ENCODE data around the gene SAP130.
"Not testable (repeated sequence)": the region's sequence is repeated elsewhere in the genome, so short reads cannot be mapped to it uniquely, and the experiment has no call there.

Gene SAP130

DNA sequence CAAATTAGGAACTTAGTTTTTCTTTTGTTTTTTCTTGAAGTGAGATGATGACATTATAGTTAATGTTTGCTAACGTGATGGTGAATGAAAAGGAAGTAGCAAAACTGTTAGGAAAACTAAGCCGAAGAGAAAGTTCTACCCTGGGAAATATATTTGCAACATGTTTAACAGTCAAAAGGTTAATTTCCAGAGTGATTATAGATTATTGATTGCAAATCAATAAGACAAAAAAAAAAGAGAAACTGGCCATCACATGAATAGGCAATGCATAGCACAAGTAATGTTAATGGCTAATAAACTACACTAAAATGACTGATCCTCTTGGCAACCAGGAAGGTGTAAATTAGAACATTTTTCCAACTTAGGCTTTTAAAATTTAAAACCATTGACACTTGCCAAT lies 116.1 kb downstream of the SAP130 start:
- TF ChIP-seq, protein P1, sequence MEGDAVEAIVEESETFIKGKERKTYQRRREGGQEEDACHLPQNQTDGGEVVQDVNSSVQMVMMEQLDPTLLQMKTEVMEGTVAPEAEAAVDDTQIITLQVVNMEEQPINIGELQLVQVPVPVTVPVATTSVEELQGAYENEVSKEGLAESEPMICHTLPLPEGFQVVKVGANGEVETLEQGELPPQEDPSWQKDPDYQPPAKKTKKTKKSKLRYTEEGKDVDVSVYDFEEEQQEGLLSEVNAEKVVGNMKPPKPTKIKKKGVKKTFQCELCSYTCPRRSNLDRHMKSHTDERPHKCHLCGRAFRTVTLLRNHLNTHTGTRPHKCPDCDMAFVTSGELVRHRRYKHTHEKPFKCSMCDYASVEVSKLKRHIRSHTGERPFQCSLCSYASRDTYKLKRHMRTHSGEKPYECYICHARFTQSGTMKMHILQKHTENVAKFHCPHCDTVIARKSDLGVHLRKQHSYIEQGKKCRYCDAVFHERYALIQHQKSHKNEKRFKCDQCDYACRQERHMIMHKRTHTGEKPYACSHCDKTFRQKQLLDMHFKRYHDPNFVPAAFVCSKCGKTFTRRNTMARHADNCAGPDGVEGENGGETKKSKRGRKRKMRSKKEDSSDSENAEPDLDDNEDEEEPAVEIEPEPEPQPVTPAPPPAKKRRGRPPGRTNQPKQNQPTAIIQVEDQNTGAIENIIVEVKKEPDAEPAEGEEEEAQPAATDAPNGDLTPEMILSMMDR (IDR thresholded peaks at IDR 0.05; ENCODE audit: control insufficient read depth, insufficient read depth, low read depth, low read length, missing control alignments) = no peak
- H3K4me3 ChIP-seq (ENCODE audit: control insufficient read depth, low read depth, low read length) = no peak overlapping the region
- DNase-seq (ENCODE audit: low read depth) = no peak

DNA sequence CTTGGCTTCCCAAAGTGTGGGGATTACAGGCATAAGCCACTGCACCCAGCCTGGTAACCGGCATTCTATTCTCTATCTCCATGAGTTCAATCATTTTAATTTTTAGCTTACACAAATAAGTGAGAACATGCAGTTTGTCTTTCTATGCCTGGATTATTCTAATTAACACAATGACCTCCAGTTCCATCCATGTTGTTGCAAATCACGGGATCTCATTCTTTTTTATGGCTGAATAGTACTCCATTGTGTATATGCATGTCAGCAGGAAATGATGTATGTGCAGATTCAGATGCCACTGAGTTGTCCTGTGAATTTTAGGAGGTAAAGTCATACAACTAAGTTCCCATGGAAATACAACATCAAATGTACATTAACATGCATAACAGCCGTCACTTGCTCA lies 117.4 kb downstream of the SAP130 start:
- DNase-seq (ENCODE audit: low read depth) = no peak
- TF ChIP-seq, protein P1 (IDR thresholded peaks at IDR 0.05; ENCODE audit: control insufficient read depth, insufficient read depth, low read depth, low read length, missing control alignments) = no peak
- no peak overlapping the region for H3K4me3 ChIP-seq (ENCODE audit: control insufficient read depth, low read depth, low read length)

DNA sequence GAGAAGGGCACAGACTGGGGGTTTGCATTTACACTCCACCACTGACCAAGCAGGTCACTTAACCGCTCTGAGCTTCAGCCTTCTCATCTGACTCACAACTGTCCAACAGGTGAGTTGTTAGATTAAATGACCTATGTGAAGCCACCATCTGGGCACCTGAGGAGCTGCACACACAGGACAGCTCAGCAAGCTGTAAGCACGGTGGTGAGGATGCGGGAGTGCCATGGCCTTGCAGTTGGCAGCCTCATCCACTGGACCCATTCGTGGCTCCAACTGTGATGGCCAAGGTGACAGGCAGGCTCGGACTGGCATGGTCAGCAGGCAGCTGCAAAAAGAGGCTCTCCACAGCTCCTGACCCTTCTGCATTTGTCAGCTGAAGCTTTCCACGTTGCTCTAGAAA lies 118.8 kb downstream of the SAP130 start:
- TF ChIP-seq, protein P1 (IDR thresholded peaks at IDR 0.05; ENCODE audit: control insufficient read depth, insufficient read depth, low read depth, low read length, missing control alignments) = no peak
- DNase-seq (ENCODE audit: low read depth) = no peak
- no peak overlapping the region for H3K4me3 ChIP-seq (ENCODE audit: control insufficient read depth, low read depth, low read length)

DNA sequence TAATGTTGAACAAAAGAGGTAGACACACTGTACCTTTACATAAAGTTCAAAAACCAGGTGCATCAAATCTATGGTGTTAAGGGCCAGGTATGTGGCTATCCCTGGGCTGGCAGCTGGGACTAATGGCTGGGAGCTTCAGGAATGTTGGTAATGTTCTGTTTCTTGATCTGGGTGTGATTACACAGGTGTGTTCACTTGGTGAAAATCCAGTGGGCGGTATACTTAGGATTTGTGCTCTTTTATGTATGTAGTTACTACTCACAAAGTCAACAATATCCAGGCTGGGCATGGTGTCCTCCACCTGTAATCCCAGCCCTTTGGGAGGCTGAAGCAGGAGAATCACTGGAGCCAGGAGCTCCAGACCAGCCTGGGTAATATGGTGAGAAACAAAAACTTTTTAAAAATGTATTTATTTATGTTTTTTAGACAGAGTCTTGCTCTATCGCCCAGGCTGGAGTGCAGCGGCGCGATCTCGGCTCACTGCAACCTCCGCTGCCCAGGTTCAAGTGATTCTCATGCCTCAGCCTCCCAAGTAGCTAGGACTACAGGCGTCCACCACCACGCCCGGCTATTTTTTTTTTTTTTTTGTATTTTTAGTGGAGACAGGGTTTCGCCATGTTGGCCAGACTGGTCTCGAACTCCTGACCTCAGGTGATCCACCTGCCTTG lies 120.0 kb downstream of the SAP130 start:
- DNase-seq (ENCODE audit: low read depth); H3K4me3 ChIP-seq (ENCODE audit: control insufficient read depth, low read depth, low read length): not testable (repeated sequence)

DNA sequence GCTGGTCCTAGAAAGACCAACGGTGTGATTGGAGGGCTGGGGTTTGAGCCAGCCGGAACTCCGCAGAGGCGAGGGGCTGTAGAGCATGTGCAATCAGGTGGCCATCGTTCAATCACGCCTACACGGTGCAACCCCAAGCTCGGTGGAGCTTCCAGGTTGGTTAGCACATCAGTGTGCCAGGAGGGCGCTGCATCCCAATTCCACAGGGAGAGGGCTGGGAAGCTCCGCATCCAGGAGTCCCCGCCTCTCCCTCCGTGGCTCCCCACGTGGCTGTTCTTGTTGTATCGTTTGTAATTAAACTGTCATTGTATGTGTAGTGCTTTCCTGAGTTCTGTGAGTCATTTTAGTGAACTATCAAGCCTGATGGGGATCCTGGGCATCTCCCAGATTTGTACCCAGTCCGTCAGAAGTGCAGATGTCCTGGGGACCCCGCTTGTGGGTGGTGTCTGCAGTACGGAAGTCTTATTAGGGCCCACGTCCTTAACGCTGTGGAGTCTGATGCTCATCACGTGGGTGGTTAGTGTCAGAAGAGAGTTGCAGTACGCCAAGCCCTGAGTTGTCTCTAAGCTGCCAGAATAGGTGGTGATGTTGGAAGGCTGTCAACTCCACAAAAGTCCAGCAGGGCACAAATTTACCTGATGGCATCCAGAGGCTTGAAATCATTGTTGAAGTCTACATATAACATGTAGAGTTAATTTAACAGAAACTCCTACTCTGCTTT lies 121.5 kb downstream of the SAP130 start:
- TF ChIP-seq, protein P1 (IDR thresholded peaks at IDR 0.05; ENCODE audit: control insufficient read depth, insufficient read depth, low read depth, low read length, missing control alignments) = no peak
- DNase-seq (ENCODE audit: low read depth) = no peak
- no peak overlapping the region for H3K4me3 ChIP-seq (ENCODE audit: control insufficient read depth, low read depth, low read length)

DNA sequence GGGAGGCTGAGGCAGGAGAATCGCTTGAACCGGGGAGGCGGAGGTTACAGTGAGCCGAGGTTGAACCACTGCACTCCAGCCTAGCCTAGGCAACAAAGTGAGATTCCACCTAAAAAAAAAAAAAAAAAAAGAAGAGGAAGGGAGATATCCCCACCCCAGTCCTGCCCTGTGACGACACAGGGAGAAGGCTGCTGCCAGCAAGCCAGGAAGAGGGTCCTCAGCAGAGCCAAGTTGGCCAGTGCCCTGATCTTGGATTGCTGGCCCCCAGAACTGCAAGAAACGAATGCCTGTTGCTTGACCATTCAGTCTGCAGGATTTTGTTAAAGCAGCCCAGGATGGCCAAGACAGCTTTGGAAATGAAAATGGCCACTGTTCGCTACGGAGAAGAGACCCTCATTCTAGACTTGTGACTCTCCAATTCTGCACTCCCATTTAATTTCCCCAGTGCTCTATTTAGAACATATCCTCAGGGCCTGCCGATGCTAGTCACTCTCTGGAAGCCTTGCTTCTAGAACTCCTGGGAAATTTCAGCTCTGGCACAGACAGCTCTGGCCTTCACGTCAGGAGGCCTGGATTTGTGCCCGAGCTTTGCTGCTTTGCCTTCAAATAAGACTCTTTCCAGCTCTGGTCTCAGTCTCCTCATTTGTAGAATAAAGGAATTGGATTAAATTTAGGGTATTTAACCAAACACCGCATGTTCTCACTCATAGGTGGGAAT lies 126.4 kb downstream of the SAP130 start:
- no peak overlapping the region for H3K4me3 ChIP-seq (ENCODE audit: control insufficient read depth, low read depth, low read length)
- DNase-seq (ENCODE audit: low read depth) = no peak
- TF ChIP-seq, protein P1 (IDR thresholded peaks at IDR 0.05; ENCODE audit: control insufficient read depth, insufficient read depth, low read depth, low read length, missing control alignments) = no peak

All from AG09309 (cell line).